ENCODE results near the gene PPP1R1B.
"Not testable (repeated sequence)": the region's sequence is repeated elsewhere in the genome, so short reads cannot be mapped to it uniquely, and the experiment has no call there.

The PPP1R1B gene

GRCh38 chr17:39626171-39627046 is at the start of gene PPP1R1B:
Gene PPP1R1B, plus strand, starts transcription at chr17:39626952. Its CDS starts 441 bp downstream, at chr17:39627393.
- no peak for DNase-seq (ENCODE audit: low read depth, low spot score)

- DNase-seq (ENCODE audit: low read depth, low spot score), result no peak
Measured at GRCh38 chr17:39578272-39578671, 48.5 kb upstream of the PPP1R1B start.

- no peak for DNase-seq (ENCODE audit: low read depth, low spot score)
Measured at GRCh38 chr17:39579318-39580081, 47.3 kb upstream of the PPP1R1B start.

GRCh38 chr17:39580082-39580468 is 46.7 kb upstream of the PPP1R1B start:
- no peak for DNase-seq (ENCODE audit: low read depth, low spot score)

GRCh38 chr17:39581071-39581758 is 45.5 kb upstream of the PPP1R1B start:
- no peak for DNase-seq (ENCODE audit: low read depth, low spot score)

- DNase-seq (ENCODE audit: low read depth, low spot score), result no peak
Measured at GRCh38 chr17:39581759-39582085, 45.0 kb upstream of the PPP1R1B start.

GRCh38 chr17:39582658-39583057 is 44.1 kb upstream of the PPP1R1B start:
- no peak for DNase-seq (ENCODE audit: low read depth, low spot score)

- not testable (repeated sequence) for DNase-seq (ENCODE audit: low read depth, low spot score)
Measured at GRCh38 chr17:39590180-39590579, 36.6 kb upstream of the PPP1R1B start.

- no peak for DNase-seq (ENCODE audit: low read depth, low spot score)
Measured at GRCh38 chr17:39591958-39592954, 34.5 kb upstream of the PPP1R1B start.

- no peak for DNase-seq (ENCODE audit: low read depth, low spot score)
Measured at GRCh38 chr17:39593371-39593770, 33.4 kb upstream of the PPP1R1B start.

- DNase-seq (ENCODE audit: low read depth, low spot score), result no peak
Measured at GRCh38 chr17:39595294-39595693, 31.5 kb upstream of the PPP1R1B start.

- no peak for DNase-seq (ENCODE audit: low read depth, low spot score)
Measured at GRCh38 chr17:39595928-39596510, 30.7 kb upstream of the PPP1R1B start.

GRCh38 chr17:39596543-39597267 is 30.0 kb upstream of the PPP1R1B start:
- DNase-seq (ENCODE audit: low read depth, low spot score), result no peak

- no peak for DNase-seq (ENCODE audit: low read depth, low spot score)
Measured at GRCh38 chr17:39597372-39598046, 29.2 kb upstream of the PPP1R1B start.

GRCh38 chr17:39598047-39598481 is 28.7 kb upstream of the PPP1R1B start:
- DNase-seq (ENCODE audit: low read depth, low spot score), result no peak

GRCh38 chr17:39598630-39599003 is 28.1 kb upstream of the PPP1R1B start:
- DNase-seq (ENCODE audit: low read depth, low spot score), result no peak

- no peak for DNase-seq (ENCODE audit: low read depth, low spot score)
Measured at GRCh38 chr17:39599004-39599664, 27.6 kb upstream of the PPP1R1B start.

- DNase-seq (ENCODE audit: low read depth, low spot score), result no peak
Measured at GRCh38 chr17:39599665-39600231, 27.0 kb upstream of the PPP1R1B start.

Data from activated naive CD8-positive, alpha-beta T cell treated with anti-CD3 and anti-CD28 coated beads, Interleukin-2, amount 50 U/mL, for 16 hours (primary cell).